Stomach (tissue), 4 donors: ENCODE results near the gene PGM3.

Experiments used
- POLR2AphosphoS5 ChIP-seq, 3 donors: sonication (generic); formaldehyde crosslinking; IDR thresholded peaks; one replicate each; pipeline ENCODE4 v1.6.1; 2016; ENCODE audit warnings: antibody characterized with exemption in 3 of 3
- TF ChIP-seq, protein P1 (sequence below), 7 experiments: fragments of 450-650 bp in 4 of 7; fragments of 200-600 bp in 3 of 7; sonication (generic) in 3 of 7; IDR thresholded peaks; one replicate each; pipeline ENCODE4 v1.5.1; 2016 to 2019; ENCODE audit warnings: antibody characterized with exemption in 7 of 7, control low read depth in 2 of 7, mild to moderate bottlenecking in 1 of 7

DNA sequence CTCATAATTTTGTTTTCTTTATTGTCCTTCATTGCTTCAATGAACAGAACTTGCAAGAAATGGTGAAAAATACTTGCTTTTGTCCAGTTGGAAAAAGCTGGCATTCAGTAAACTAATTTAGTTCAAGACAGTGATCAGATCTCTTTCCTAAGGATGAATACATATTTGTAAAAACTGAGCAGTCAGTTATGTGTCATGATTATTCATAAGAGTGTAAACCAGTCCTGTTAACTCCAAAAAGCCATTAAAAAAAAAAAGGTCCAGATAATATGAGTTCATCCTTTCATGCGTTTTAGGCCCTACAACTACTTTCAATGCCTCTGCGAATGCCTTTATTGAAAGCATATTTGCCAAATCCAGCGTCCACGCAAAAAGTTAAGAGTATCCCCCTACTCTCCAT, 609 bp downstream of the PGM3 start:
- TF ChIP-seq, protein P1, sequence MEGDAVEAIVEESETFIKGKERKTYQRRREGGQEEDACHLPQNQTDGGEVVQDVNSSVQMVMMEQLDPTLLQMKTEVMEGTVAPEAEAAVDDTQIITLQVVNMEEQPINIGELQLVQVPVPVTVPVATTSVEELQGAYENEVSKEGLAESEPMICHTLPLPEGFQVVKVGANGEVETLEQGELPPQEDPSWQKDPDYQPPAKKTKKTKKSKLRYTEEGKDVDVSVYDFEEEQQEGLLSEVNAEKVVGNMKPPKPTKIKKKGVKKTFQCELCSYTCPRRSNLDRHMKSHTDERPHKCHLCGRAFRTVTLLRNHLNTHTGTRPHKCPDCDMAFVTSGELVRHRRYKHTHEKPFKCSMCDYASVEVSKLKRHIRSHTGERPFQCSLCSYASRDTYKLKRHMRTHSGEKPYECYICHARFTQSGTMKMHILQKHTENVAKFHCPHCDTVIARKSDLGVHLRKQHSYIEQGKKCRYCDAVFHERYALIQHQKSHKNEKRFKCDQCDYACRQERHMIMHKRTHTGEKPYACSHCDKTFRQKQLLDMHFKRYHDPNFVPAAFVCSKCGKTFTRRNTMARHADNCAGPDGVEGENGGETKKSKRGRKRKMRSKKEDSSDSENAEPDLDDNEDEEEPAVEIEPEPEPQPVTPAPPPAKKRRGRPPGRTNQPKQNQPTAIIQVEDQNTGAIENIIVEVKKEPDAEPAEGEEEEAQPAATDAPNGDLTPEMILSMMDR (IDR thresholded peaks at IDR 0.05), result no peak
- no peak for TF ChIP-seq POLR2AphosphoS5 (IDR thresholded peaks at IDR 0.05)
